ENCODE measurements around the gene MSH5.

DNA sequence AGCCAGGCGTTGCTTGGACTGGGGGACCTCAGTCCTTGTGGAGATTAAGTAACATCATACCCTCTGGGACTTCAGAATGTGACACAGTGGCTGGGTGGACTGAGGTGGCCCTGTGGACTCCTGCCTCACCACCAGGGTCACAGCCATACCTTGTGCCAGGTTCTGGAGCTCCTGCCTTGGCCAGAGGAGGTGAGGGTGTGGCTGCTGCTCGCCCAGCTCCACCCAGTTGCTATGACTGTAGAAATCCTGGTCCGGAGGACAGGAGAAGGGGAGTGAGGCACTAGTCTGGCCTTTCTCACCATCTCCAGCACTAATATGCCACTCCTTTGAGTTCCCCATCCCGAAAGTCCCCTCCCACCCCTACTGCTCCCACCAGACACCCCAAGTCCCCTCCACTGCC is 35.4 kb downstream of the MSH5 start:
- TF ChIP-seq USF2 (IDR thresholded peaks at IDR 0.05; ENCODE audit: low read depth, low read length) (no peak), USF2 (CRISPR knock-in tag; IDR thresholded peaks at IDR 0.05; ENCODE audit: borderline replicate concordance) (no peak), CTCF (CRISPR knock-in tag; IDR thresholded peaks at IDR 0.05) (no peak), SIN3A (IDR thresholded peaks at IDR 0.05; ENCODE audit: borderline replicate concordance, low read depth, low read length) (no peak), SMARCE1 (IDR thresholded peaks at IDR 0.05; ENCODE audit: borderline replicate concordance) (no peak), IKZF5 (CRISPR knock-in tag; IDR thresholded peaks at IDR 0.05) (no peak), GABPA (IDR thresholded peaks at IDR 0.05; ENCODE audit: low read depth, low read length) (no peak), GABPA (CRISPR knock-in tag; IDR thresholded peaks at IDR 0.05; ENCODE audit: low read depth) (no peak)
- TF ChIP-seq, protein P1, sequence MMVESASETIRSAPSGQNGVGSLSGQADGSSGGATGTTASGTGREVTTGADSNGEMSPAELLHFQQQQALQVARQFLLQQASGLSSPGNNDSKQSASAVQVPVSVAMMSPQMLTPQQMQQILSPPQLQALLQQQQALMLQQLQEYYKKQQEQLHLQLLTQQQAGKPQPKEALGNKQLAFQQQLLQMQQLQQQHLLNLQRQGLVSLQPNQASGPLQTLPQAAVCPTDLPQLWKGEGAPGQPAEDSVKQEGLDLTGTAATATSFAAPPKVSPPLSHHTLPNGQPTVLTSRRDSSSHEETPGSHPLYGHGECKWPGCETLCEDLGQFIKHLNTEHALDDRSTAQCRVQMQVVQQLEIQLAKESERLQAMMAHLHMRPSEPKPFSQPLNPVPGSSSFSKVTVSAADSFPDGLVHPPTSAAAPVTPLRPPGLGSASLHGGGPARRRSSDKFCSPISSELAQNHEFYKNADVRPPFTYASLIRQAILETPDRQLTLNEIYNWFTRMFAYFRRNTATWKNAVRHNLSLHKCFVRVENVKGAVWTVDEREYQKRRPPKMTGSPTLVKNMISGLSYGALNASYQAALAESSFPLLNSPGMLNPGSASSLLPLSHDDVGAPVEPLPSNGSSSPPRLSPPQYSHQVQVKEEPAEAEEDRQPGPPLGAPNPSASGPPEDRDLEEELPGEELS (CRISPR knock-in tag; IDR thresholded peaks at IDR 0.05) = no peak
- TF ChIP-seq, protein P2, sequence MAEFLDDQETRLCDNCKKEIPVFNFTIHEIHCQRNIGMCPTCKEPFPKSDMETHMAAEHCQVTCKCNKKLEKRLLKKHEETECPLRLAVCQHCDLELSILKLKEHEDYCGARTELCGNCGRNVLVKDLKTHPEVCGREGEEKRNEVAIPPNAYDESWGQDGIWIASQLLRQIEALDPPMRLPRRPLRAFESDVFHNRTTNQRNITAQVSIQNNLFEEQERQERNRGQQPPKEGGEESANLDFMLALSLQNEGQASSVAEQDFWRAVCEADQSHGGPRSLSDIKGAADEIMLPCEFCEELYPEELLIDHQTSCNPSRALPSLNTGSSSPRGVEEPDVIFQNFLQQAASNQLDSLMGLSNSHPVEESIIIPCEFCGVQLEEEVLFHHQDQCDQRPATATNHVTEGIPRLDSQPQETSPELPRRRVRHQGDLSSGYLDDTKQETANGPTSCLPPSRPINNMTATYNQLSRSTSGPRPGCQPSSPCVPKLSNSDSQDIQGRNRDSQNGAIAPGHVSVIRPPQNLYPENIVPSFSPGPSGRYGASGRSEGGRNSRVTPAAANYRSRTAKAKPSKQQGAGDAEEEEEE (CRISPR knock-in tag; IDR thresholded peaks at IDR 0.05; ENCODE audit: borderline replicate concordance) = no peak

Measured in HepG2 (cell line).